Fibroblast of lung (primary cell): ENCODE measurements around the gene FNDC3B.

Source experiments
- EZH2 ChIP-seq: IDR thresholded peaks from 2 replicates; pipeline ENCODE4 v1.5.1; 2012; ENCODE audit warnings: low read length, control low read depth, mild to moderate bottlenecking; ENCODE audit errors: missing control alignments
- TF ChIP-seq, protein P1 (sequence below), 2 donors: IDR thresholded peaks in 1 of 2; conservative IDR thresholded peaks in 1 of 2; 1 replicate in 1 of 2; 2 replicates in 1 of 2; pipeline ENCODE4 v1.5.1; 2011 to 2012; ENCODE audit warnings: low read length in 2 of 2, control low read depth in 1 of 2, inconsistent platforms in 1 of 2, low read depth in 1 of 2, mild to moderate bottlenecking in 1 of 2

DNA sequence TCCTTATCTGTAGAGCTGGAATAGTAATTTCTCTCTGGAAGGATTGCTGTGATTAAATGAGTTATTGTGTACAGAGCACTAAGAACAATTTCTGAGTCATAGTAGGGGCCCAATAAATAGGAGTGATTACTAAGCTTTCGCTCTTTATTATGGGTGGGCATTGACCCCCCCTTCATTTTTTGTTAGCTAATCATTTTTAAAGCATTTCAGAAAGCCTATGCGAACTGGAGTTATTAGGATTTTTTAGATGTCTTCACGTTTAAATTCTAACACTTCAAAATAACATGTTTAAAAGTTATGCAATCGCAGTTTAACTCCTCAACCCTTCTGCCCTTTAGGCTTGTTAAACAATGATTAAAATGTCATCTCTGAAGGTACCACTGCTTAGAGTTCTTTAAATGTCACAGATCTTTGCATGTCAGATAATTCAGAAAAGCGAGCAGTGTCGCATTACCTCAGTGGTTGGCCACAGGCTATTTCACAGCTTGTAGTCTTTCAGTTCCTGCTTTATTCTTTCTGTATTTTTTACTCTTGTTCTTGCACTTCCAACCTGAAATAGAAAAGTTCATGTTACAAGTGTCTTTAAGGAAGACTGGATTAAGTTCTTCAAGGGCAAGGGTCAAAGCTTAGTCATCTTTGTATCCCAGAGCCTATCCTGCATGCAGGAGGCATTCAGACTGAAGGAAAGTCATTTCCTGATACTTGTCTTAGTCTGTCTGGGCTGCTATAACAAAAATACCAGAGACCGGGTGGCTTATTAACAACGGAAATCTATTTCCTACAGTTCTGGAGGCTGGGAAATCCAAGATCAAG, 102.9 kb downstream of the FNDC3B start:
- TF ChIP-seq, protein P1, sequence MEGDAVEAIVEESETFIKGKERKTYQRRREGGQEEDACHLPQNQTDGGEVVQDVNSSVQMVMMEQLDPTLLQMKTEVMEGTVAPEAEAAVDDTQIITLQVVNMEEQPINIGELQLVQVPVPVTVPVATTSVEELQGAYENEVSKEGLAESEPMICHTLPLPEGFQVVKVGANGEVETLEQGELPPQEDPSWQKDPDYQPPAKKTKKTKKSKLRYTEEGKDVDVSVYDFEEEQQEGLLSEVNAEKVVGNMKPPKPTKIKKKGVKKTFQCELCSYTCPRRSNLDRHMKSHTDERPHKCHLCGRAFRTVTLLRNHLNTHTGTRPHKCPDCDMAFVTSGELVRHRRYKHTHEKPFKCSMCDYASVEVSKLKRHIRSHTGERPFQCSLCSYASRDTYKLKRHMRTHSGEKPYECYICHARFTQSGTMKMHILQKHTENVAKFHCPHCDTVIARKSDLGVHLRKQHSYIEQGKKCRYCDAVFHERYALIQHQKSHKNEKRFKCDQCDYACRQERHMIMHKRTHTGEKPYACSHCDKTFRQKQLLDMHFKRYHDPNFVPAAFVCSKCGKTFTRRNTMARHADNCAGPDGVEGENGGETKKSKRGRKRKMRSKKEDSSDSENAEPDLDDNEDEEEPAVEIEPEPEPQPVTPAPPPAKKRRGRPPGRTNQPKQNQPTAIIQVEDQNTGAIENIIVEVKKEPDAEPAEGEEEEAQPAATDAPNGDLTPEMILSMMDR (conservative IDR thresholded peaks at IDR 0.05 in 1 of 2, IDR thresholded peaks at IDR 0.05 in 1 of 2; ENCODE audit: low read depth in 1 of 2, low read length in 2 of 2), result no peak
- no peak for TF ChIP-seq EZH2
